Umbilical cord (tissue), 2 donors: Measurements from ENCODE around the gene CNGB1. TPM values are rescaled to one million over a fixed set of nuclear protein-coding genes. Genes with fewer than 3 reads are reported as not detected.
A peak's percentile ranks its signal among the peaks of the same experiment; 100 is the strongest.
"Not testable (repeated sequence)": the region's sequence is repeated elsewhere in the genome, so short reads cannot be mapped to it uniquely, and the experiment has no call there.

Source experiments
- DNase-seq: peaks from one replicate; pipeline ENCODE4 v3.0.0-alpha.2; 2015; ENCODE audit warnings: low spot score
- total RNA-seq: library from RNA; depleted of rRNA; stranded (reverse); fragments of >200 nt; gene quantifications from one replicate; pipeline ENCODE4 v1.2.3, GENCODE V29; 2014; ENCODE audit warnings: low replicate concordance; ENCODE audit not compliant: insufficient read depth

Gene CNGB1
- total RNA-seq, 1 donor from 2014 or later: 0.72 TPM

DNA sequence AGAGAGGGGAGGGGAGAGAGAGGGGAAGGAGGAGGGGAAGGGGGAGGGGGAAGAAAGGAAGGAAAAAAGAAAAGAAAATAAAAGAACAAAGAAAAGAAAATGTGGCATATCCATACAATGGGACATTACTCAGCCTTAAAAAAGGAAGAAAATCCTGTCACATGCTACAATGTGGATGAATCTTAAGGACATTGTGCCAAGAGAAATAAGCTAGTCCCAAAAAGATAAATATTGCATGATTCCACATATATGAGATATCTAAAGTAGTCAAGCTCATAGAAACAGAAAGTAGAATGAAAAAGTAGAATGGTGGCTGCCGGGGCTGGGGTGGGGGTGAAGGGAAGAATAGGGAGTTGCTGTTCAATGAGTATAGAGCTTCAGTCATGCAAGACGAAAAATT, 40.4 kb downstream of the CNGB1 start:
- DNase-seq: no peak

GRCh38 chr16:57929250-57929649, 41.7 kb downstream of the CNGB1 start:
- DNase-seq: no peak

- no peak for DNase-seq
Observed at GRCh38 chr16:57926041-57926440, 44.9 kb downstream of the CNGB1 start.

- no peak for DNase-seq
Observed at GRCh38 chr16:57925310-57925709, 45.6 kb downstream of the CNGB1 start.

GRCh38 chr16:57924514-57924913, 46.4 kb downstream of the CNGB1 start:
- no peak for DNase-seq

DNA sequence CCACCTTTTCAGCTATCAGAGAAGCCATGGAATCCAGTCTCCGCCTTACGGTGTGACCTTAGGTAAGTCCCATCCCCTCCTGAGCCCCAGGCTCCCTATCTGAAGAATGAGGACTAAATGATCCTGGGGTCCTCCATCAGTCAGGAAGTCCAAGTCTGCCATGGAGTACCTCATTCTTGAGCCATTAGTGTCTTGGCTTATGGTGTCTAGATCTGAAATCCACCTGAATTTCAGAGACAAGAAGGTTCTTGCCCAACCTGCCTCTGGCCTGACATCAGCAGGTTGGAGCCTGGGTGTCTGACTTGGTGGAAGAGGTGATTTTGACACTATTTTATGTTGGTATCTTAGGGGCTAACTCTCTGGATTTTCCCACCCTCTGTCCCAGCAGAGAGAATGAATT, 47.1 kb downstream of the CNGB1 start:
- DNase-seq: no peak

DNA sequence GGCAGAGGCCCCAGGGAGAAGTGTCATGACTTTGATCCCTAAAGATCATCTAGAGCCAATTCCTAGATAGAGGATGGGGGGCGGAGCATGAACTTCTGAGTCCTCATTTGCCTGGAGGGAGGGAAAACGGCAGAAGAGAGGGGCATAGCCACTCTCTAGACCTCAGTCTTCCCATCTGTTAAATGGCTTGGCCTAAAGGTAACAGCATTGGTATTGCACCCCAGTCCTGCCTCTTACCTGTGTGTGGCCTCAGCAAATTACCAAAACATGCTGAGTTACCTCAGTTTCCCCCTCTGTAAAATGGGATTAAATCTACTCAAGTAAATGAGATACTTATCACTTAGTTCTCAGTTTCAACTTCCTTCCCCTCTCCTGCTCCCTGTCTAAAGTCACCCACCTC, 47.5 kb downstream of the CNGB1 start:
- no peak for DNase-seq

- DNase-seq: peak; percentile 96
Observed at GRCh38 chr16:57920880-57921229, 50.1 kb downstream of the CNGB1 start.

DNA sequence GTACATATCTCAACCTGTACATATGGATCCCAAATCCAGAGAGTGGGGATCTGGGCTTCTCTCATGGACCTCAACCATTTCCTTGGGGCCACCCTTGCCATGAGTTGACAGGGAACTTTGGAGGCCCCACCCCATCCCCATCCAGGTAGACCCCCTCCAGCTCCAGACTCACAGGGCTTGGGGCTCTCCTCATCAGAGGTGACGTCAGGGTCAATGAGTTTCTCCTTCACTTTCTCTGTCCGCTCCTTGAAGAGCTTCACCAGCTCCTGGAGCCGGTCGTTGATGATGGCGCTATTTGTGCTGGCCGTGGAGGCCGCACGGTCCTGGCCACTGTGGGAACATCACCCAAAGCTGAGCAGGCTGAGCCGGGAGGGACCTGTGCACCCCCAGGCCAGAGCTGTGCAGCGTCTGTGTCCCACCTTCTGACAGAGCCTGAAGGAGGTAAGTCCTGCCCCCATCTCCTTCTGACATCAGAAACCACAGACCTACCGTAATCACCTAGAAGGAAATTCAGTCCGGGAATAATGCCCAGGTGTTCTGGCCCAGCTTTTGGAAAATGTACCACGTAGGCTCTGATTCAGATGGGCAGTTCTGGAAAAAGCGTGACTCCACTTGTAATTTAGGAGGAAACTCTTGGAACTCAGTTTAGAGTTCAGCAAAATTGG, 50.6 kb downstream of the CNGB1 start:
- DNase-seq: no peak

GRCh38 chr16:57918994-57919393, 51.9 kb downstream of the CNGB1 start:
- DNase-seq: no peak

GRCh38 chr16:57918444-57918843, 52.5 kb downstream of the CNGB1 start:
- no peak for DNase-seq

DNA sequence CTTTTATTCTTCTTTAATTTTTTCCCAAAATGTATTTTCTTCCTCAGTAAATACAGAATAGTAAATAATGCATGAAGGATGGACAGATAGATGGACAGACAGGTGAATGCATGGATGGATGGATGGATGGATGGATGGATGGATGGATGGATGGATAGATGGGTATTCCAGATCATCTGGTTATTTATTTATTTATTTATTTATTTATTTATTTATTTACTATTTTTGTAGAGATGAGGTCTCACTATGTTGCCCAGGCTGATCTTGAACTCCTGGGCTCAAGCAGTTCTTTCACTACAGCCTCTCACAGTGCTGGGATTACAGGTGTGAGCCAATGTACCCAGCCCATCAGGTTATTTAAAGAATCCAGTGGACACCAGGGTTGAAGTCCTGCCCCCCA, 53.0 kb downstream of the CNGB1 start:
- not testable (repeated sequence) for DNase-seq

DNA sequence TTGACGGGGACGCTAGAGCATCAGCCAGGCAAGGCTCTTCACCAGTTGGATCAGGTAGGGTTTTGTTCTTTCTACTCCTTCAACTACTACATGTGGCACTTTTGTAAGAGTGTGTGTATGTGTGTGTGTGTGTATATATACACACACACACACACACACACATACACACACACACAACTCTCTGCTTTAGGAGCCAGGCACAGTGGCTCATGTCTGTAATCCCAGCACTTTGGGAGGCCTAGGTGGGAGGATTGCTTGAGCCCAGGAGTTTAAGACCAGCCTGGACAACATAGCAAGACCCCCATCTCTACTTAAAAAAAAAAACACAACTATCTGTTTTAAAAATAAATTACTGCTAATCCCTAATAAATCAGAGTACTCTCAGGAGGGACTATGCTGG, 53.4 kb downstream of the CNGB1 start:
- not testable (repeated sequence) for DNase-seq

DNA sequence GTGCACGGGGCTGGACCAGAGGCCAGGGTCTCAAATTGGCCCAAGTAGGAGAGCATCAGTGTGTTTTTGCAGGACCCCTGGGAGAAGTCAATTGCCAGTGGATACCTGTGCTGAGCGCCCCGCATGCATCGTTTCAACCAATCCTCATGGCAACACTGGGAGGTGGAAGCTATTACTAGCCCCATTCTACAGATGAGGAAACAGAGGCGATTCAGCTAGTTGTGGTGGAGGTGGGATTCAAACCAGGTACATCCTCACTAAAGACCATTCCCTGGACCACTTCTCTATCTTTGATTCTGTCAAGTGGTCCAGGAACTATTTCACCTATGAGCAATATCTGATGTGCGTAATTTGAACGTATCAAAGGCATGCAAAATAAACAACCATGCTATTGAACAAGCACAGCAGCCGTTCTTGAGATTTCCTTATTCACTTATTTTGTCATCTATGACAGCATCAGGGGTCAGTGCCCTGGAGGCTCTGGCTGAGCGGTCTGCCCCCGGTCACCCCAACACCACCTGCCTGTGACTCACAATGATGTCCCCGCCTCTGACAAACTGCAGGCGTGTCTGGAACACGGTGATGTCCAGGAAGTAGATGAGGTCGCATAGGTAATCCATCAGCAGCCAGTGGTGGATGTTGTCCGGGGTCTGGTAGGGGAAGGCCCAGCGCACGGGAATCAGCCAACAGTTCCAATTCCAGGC, 54.0 kb downstream of the CNGB1 start:
- no peak for DNase-seq

DNA sequence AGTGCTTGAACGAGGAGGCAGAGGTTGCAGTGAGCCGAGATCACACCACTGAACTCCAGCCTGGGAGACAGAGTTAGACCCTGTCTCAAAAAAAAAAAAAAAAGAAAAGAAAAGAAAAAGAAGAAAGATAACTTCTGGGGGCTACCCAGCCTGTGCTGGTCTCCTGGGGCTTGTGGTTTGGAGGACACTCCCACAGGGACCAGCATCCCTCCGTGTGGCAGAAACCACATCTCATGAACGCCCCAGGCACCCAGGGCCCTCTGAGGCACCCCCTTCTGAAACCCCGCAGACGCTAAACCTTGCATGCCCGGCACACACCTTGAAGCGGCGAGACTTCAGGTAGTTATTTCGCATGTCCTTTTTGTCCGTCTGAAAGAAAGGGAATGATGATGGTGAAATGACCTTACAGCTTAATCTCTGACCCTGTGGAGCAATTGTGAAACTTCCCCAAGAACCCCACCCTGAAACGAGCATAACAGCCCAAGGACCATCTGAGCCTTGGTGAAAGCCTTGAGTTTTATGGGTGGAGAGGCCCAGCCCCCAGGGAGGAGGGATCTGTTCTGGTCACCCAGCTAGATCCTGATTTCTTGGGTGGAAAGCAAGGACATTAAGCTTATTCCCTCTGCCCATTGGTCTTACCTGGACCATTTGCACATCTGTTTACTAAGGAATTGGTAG, 55.0 kb downstream of the CNGB1 start:
- no peak for DNase-seq

GRCh38 chr16:57915267-57915666, 55.7 kb downstream of the CNGB1 start:
- no peak for DNase-seq

GRCh38 chr16:57914244-57915173, 56.4 kb downstream of the CNGB1 start:
- no peak for DNase-seq

DNA sequence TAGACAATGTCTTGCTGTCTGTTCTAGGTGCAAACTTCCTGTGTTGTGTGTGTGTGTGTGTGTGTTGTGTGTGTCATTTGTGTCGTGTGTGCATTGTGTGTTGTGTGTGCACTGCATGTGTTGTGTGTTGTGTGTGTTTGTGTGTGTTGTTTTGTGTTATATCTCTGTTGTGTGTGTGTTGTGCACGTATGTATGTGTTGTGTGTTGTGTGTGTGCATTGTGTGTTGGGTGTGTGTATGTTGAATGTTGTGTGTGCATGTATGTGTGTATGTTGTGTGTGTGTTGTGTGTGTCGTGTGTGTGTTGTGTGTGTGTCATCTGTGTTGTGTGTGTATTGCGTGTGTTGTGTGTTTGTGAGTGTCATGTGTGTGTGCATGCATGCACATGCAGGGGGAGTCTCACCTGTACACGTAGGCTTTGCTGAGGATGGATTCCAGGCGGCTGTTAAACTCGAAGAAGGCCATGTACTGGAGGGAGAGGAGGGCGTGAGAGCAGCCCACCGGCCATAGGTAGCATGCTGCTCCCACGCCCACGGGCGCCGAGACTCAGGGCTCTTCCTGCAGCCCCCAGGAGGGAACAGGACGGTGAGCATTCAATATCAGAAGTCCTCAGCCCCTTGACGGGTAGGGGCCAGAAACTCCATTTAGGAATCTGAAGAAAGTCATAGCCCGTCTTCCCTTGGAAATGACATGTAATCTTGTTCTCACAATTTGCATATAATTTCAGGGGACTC, 58.2 kb downstream of the CNGB1 start:
- DNase-seq: no peak

DNA sequence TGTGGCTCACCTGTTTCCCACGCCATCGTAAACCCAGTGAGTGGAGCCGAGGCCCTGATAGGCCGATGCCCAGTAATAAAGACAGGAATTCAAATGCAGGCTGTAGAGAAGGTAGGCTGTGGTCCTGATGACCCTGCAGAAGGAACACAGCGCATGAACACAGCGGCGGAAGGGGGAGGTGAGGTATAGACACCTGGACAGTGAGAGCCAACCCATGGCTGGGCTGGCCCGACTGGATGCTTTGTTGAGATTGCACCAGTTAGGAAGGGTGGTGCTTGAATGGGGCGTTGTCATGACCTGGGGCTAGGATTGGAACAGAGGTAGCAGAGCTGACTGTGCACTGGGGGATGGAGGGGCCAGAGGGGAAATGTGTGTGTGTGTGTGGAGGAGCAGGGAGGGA, 59.2 kb downstream of the CNGB1 start:
- DNase-seq: no peak

- no peak for DNase-seq
Observed at GRCh38 chr16:57910696-57911095, 60.2 kb downstream of the CNGB1 start.

DNA sequence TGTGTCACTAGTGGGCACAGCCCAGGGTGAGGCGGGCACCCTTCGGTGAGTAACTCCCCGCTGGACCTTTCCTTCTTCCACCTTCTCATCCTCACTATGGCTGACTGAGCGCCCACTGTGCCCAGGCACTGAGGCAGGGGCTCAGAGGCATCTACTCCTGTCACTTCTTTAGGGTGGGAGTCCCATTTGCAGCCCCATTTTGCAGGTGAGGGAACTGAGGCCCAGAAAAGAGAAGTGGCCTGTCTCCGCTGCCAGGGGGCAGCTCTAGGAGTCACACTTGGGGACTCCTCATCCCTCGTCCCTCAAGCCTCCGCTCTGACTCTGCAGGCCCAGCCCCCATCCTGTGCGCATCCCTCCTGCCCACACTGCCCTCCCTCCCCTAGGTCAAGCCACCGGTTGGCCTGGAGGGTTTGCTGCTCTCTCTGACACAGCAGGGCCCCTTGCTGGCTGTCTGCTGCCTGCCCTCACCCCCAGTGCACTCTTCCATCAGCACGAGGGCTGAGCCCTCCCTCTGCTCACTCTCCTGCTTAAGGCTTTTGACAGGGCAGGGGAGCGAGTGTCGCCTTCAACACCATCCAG, 62.4 kb downstream of the CNGB1 start:
- DNase-seq: no peak
